Left ventricle myocardium inferior (tissue), 1 donor: ENCODE data around the gene ZDHHC15. TPM values are rescaled to one million over a fixed set of nuclear protein-coding genes. Genes with fewer than 3 reads are reported as not detected.
"Not testable (repeated sequence)": the region's sequence is repeated elsewhere in the genome, so short reads cannot be mapped to it uniquely, and the experiment has no call there.

Source experiments
- DNase-seq: peaks from one replicate; pipeline ENCODE4 v3.0.0-alpha.2; 2020
- H3K27ac ChIP-seq: fragments of 200-600 bp; replicated peaks from 2 replicates; pipeline ENCODE4 v1.8.0; 2021
- H3K27me3 ChIP-seq: fragments of 200-600 bp; 2 replicates; pipeline ENCODE4 v1.8.0; 2021; ENCODE audit warnings: low read depth
- H3K36me3 ChIP-seq: fragments of 200-600 bp; 2 replicates; pipeline ENCODE4 v1.8.0; 2021
- H3K4me1 ChIP-seq: fragments of 200-600 bp; 2 replicates; pipeline ENCODE4 v1.8.0; 2021
- H3K4me3 ChIP-seq: fragments of 200-600 bp; 2 replicates; pipeline ENCODE4 v1.8.0; 2021; ENCODE audit warnings: mild to moderate bottlenecking, moderate library complexity
- H3K9me3 ChIP-seq: fragments of 200-600 bp; replicated peaks from 2 replicates; pipeline ENCODE4 v1.8.0; 2021
- CTCF ChIP-seq: fragments of 200-600 bp; IDR thresholded peaks from 2 replicates; pipeline ENCODE4 v1.8.0; 2021; ENCODE audit warnings: antibody characterized with exemption, mild to moderate bottlenecking, borderline replicate concordance
- intact Hi-C: fragments of 100-400 bp; cut with micrococcal nuclease; formaldehyde crosslinking; loops from one replicate; pipeline ENCODE4 v1.11.0; 2022
- total RNA-seq: library from RNA; stranded (reverse); fragmentation: NEBNext Ultra II Directional; extraction: Animal tissue kit (Norgen Biotek cat#: 25700); gene quantifications from one replicate; pipeline ENCODE4 v1.2.1, GENCODE V29; 2021
- donor health status: DM: no; HTN: yes; CAD: no; lungs with severe emphysema.

ZDHHC15 gene
- total RNA-seq, 1 donor from 2014 or later: 3.1 TPM

- H3K9me3 ChIP-seq: peaks cover 7% of the 10 kb centered on the region
- no peaks in the 10 kb centered on the region for H3K36me3 ChIP-seq
- TF ChIP-seq CTCF: no peak
- no peak overlapping the region for H3K27ac ChIP-seq
- H3K4me1 ChIP-seq: no peaks in the 10 kb centered on the region
- no peak overlapping the region for H3K4me3 ChIP-seq
- no peaks in the 10 kb centered on the region for H3K27me3 ChIP-seq
- no peak for DNase-seq
- intact Hi-C loops: no loop called here
Measured at GRCh38 chrX:75365243-75365975, 157.4 kb downstream of the ZDHHC15 start.

GRCh38 chrX:75361788-75362187, 161.0 kb downstream of the ZDHHC15 start:
- DNase-seq: no peak
- Histone ChIP-seq H3K36me3 (no peaks in the 10 kb centered on the region), H3K27ac (no peak overlapping the region), H3K9me3 (peaks cover 7% of the 10 kb centered on the region), H3K4me1 (no peaks in the 10 kb centered on the region), H3K4me3 (no peak overlapping the region), H3K27me3 (no peaks in the 10 kb centered on the region)
- intact Hi-C loops: no loop called here
- no peak for TF ChIP-seq CTCF

GRCh38 chrX:75348601-75349000, 174.2 kb downstream of the ZDHHC15 start:
- H3K27ac ChIP-seq, intact Hi-C loops, H3K4me3 ChIP-seq, H3K27me3 ChIP-seq, DNase-seq, H3K9me3 ChIP-seq, H3K4me1 ChIP-seq, H3K36me3 ChIP-seq: not testable (repeated sequence)

- Histone ChIP-seq H3K36me3 (peaks cover 12% of the 10 kb centered on the region), H3K27me3 (no peaks in the 10 kb centered on the region), H3K9me3 (peaks cover 12% of the 10 kb centered on the region), H3K27ac (no peak overlapping the region), H3K4me3 (no peak overlapping the region), H3K4me1 (no peaks in the 10 kb centered on the region)
- DNase-seq: no peak
- intact Hi-C loops: no loop called here
- TF ChIP-seq CTCF: no peak
Measured at GRCh38 chrX:75337525-75337924, 185.3 kb downstream of the ZDHHC15 start.

GRCh38 chrX:75335127-75335458, 187.7 kb downstream of the ZDHHC15 start:
- Histone ChIP-seq H3K27ac (no peak overlapping the region), H3K27me3 (no peaks in the 10 kb centered on the region), H3K36me3 (peaks cover 25% of the 10 kb centered on the region), H3K4me3 (no peak overlapping the region), H3K4me1 (no peaks in the 10 kb centered on the region), H3K9me3 (peaks cover 31% of the 10 kb centered on the region)
- intact Hi-C loops: no loop called here
- no peak for TF ChIP-seq CTCF
- DNase-seq: no peak

GRCh38 chrX:75334407-75335126, 188.3 kb downstream of the ZDHHC15 start:
- H3K4me3 ChIP-seq, H3K27ac ChIP-seq, H3K4me1 ChIP-seq, intact Hi-C loops, H3K27me3 ChIP-seq, DNase-seq: not testable (repeated sequence)
- Histone ChIP-seq H3K9me3 (peaks cover 31% of the 10 kb centered on the region), H3K36me3 (peaks cover 25% of the 10 kb centered on the region)
